IMR-90 (cell line): ENCODE data around the gene SLIT3. TPM values are rescaled to one million over a fixed set of nuclear protein-coding genes. Genes with fewer than 3 reads are reported as not detected.

Experiments
- ATAC-seq: fragments of 200-7000 bp; cut with Tn5 transposase; 2 replicates; pipeline ENCODE4 v1.9.1; 2020; ENCODE audit warnings: low read depth, mild to moderate bottlenecking, moderate library complexity
- BruUV-seq: library from RNA; stranded (reverse); fragments of 400-500 nt; replicated peaks from 2 replicates; lab custom pipeline; 2021; lab: Mats Ljungman, UMichigan
- CTCF ChIA-PET: fragments of 300-600 bp; formaldehyde crosslinking; extraction: SDS; loops from one replicate; lab custom pipeline; 2021; ENCODE audit warnings: antibody characterized with exemption; lab: Yijun Ruan, JAX
- POLR2A ChIA-PET: fragments of 300-600 bp; sonication (Branson Sonifier 250); formaldehyde crosslinking; loops from one replicate; lab custom pipeline; 2022; ENCODE audit warnings: antibody characterized with exemption; ENCODE audit not compliant: unreplicated experiment; lab: Charles Lee
- DNase-seq: peaks from one replicate; pipeline ENCODE4 v3.0.0; 2013
- H2AFZ ChIP-seq: replicated peaks from 2 replicates; pipeline ENCODE3; 2013; ENCODE audit warnings: low read length, mild to moderate bottlenecking; ENCODE audit not compliant: poor library complexity
- H2AK5ac ChIP-seq: 2 replicates; pipeline ENCODE4 v1.6.1; 2013; ENCODE audit warnings: low read depth, low read length, inconsistent platforms
- H2AK9ac ChIP-seq: replicated peaks from 2 replicates; pipeline ENCODE3; 2013; ENCODE audit warnings: mild to moderate bottlenecking, low read depth, low read length, moderate library complexity; ENCODE audit not compliant: poor library complexity
- H2BK120ac ChIP-seq: 2 replicates; pipeline ENCODE4 v1.6.1; 2013; ENCODE audit warnings: low read depth, low read length, inconsistent platforms
- H2BK15ac ChIP-seq: 3 replicates; pipeline ENCODE4 v1.6.1; 2013; ENCODE audit warnings: low read depth, low read length, inconsistent platforms
- H2BK20ac ChIP-seq: 2 replicates; pipeline ENCODE4 v1.6.1; 2013; ENCODE audit warnings: low read depth, mild to moderate bottlenecking, inconsistent platforms, low read length, moderate library complexity
- H2BK5ac ChIP-seq: 2 replicates; pipeline ENCODE4 v1.6.1; 2013; ENCODE audit warnings: mild to moderate bottlenecking, low read depth, low read length, inconsistent platforms; ENCODE audit not compliant: poor library complexity, severe bottlenecking
- H3K14ac ChIP-seq: replicated peaks from 2 replicates; pipeline ENCODE4 v1.6.1; 2013; ENCODE audit warnings: low read depth, low read length, inconsistent platforms
- H3K18ac ChIP-seq: 2 replicates; pipeline ENCODE4 v1.6.1; 2013; ENCODE audit warnings: low read depth, low read length, control low read depth
- H3K23ac ChIP-seq: 2 replicates; pipeline ENCODE4 v1.6.1; 2013; ENCODE audit warnings: low read depth, low read length, inconsistent platforms
- H3K27ac ChIP-seq: 2 replicates; pipeline ENCODE4 v1.5.1; 2013; ENCODE audit warnings: mild to moderate bottlenecking, control low read depth, low read length; ENCODE audit not compliant: insufficient read depth
- H3K27me3 ChIP-seq: 2 replicates; pipeline ENCODE4 v1.6.1; 2013; ENCODE audit warnings: low read length; ENCODE audit not compliant: control insufficient read depth, insufficient read depth
- H3K36me3 ChIP-seq: 2 replicates; pipeline ENCODE4 v1.6.1; 2013; ENCODE audit warnings: low read length, mixed read lengths; ENCODE audit not compliant: control insufficient read depth, insufficient read depth
- H3K4ac ChIP-seq: 2 replicates; pipeline ENCODE4 v1.6.1; 2013; ENCODE audit warnings: low read depth, low read length, inconsistent platforms
- H3K4me1 ChIP-seq: 2 replicates; pipeline ENCODE4 v1.6.1; 2013; ENCODE audit warnings: low read length, mixed read lengths; ENCODE audit not compliant: control insufficient read depth, insufficient read depth
- H3K4me2 ChIP-seq: 2 replicates; pipeline ENCODE4 v1.6.1; 2013; ENCODE audit warnings: low read depth, mild to moderate bottlenecking, control low read depth, low read length, moderate library complexity
- H3K4me3 ChIP-seq: 2 replicates; pipeline ENCODE4 v1.5.1; 2013; ENCODE audit warnings: low read depth, mild to moderate bottlenecking, control low read depth, low read length, moderate library complexity; ENCODE audit not compliant: insufficient read depth
- H3K56ac ChIP-seq: 2 replicates; pipeline ENCODE4 v1.6.1; 2013; ENCODE audit warnings: low read length, inconsistent platforms; ENCODE audit not compliant: insufficient read depth; ENCODE audit errors: extremely low read depth
- H3K79me1 ChIP-seq, 2 experiments: 2 replicates each; pipeline ENCODE4 v1.6.1; 2013; ENCODE audit warnings: low read length in 2 of 2, inconsistent platforms in 1 of 2, low read depth in 1 of 2
- H3K9ac ChIP-seq: 2 replicates; pipeline ENCODE4 v1.6.1; 2013; ENCODE audit warnings: low read depth, low read length, control low read depth
- H3K9me1 ChIP-seq: 2 replicates; pipeline ENCODE4 v1.6.1; 2013; ENCODE audit warnings: low read length, inconsistent platforms; ENCODE audit not compliant: insufficient read depth
- H3K9me3 ChIP-seq: 2 replicates; pipeline ENCODE4 v1.6.1; 2013; ENCODE audit warnings: low read length; ENCODE audit not compliant: control insufficient read depth, insufficient read depth
- H4K20me1 ChIP-seq: 2 replicates; pipeline ENCODE4 v1.6.1; 2013; ENCODE audit warnings: low read length, inconsistent platforms; ENCODE audit not compliant: insufficient read depth
- H4K5ac ChIP-seq: 2 replicates; pipeline ENCODE4 v1.6.1; 2013; ENCODE audit warnings: mild to moderate bottlenecking, low read depth, low read length, control low read depth
- H4K8ac ChIP-seq, 2 experiments: 2 replicates each; pipeline ENCODE4 v1.6.1; 2013; ENCODE audit warnings: low read depth in 2 of 2, low read length in 2 of 2, control low read depth in 1 of 2, inconsistent platforms in 1 of 2
- H4K91ac ChIP-seq: 2 replicates; pipeline ENCODE4 v1.6.1; 2013; ENCODE audit warnings: low read depth, low read length, inconsistent platforms; ENCODE audit not compliant: insufficient read depth
- BHLHE40 ChIP-seq: fragments of 150-350 bp; IDR thresholded peaks from 2 replicates; pipeline ENCODE4 v1.6.1; 2016; ENCODE audit warnings: mild to moderate bottlenecking, low read depth, low read length
- CEBPB ChIP-seq: IDR thresholded peaks from 2 replicates; pipeline ENCODE4 v1.6.1; 2012; ENCODE audit warnings: low read depth, low read length, improper control_type of control experiment
- CHD1 ChIP-seq: IDR thresholded peaks from 2 replicates; pipeline ENCODE4 v1.6.1; 2012; ENCODE audit warnings: low read depth, low read length, improper control_type of control experiment
- CTCF ChIP-seq: conservative IDR thresholded peaks from 2 replicates; pipeline ENCODE4 v1.5.1; 2012; ENCODE audit warnings: mild to moderate bottlenecking, low read depth, low read length, improper control_type of control experiment
- ELK1 ChIP-seq: fragments of 150-350 bp; IDR thresholded peaks from 2 replicates; pipeline ENCODE4 v1.6.1; 2016; ENCODE audit warnings: low read depth, mild to moderate bottlenecking, low read length, moderate library complexity, borderline replicate concordance
- FOS ChIP-seq: fragments of 150-350 bp; IDR thresholded peaks from 2 replicates; pipeline ENCODE4 v1.6.1; 2016; ENCODE audit warnings: low read depth, low read length
- MAFK ChIP-seq: IDR thresholded peaks from 2 replicates; pipeline ENCODE4 v1.6.1; 2012; ENCODE audit warnings: low read depth, low read length, improper control_type of control experiment
- MAZ ChIP-seq: IDR thresholded peaks from 2 replicates; pipeline ENCODE4 v1.6.1; 2012; ENCODE audit warnings: low read depth, mild to moderate bottlenecking, low read length, improper control_type of control experiment, moderate library complexity, borderline replicate concordance
- MXI1 ChIP-seq: IDR thresholded peaks from 2 replicates; pipeline ENCODE4 v1.6.1; 2012; ENCODE audit warnings: low read depth, mild to moderate bottlenecking, low read length, moderate library complexity, borderline replicate concordance
- NFE2L2 ChIP-seq: fragments of 150-350 bp; IDR thresholded peaks from 2 replicates; pipeline ENCODE4 v1.6.1; 2016; ENCODE audit warnings: low read depth, mild to moderate bottlenecking, low read length
- POLR2A ChIP-seq: IDR thresholded peaks from 2 replicates; pipeline ENCODE4 v1.6.1; 2012; ENCODE audit warnings: mild to moderate bottlenecking, low read depth, low read length
- RAD21 ChIP-seq: IDR thresholded peaks from 2 replicates; pipeline ENCODE4 v1.6.1; 2012; ENCODE audit warnings: low read length, improper control_type of control experiment
- RCOR1 ChIP-seq: IDR thresholded peaks from 2 replicates; pipeline ENCODE4 v1.6.1; 2012; ENCODE audit warnings: mild to moderate bottlenecking, low read length, improper control_type of control experiment; ENCODE audit not compliant: insufficient replicate concordance
- RFX5 ChIP-seq: IDR thresholded peaks from 2 replicates; pipeline ENCODE4 v1.8.0; 2012; ENCODE audit warnings: low read depth, mild to moderate bottlenecking, low read length, moderate library complexity
- SMC3 ChIP-seq: fragments of 150-350 bp; IDR thresholded peaks from 2 replicates; pipeline ENCODE4 v1.6.1; 2016; ENCODE audit warnings: low read depth, mild to moderate bottlenecking, antibody characterized with exemption, low read length, moderate library complexity
- USF2 ChIP-seq: fragments of 150-350 bp; IDR thresholded peaks from 2 replicates; pipeline ENCODE4 v1.6.1; 2017; ENCODE audit warnings: mild to moderate bottlenecking, antibody characterized with exemption, low read length, low read depth
- WGBS, 2 experiments: methylation state at CpG; one replicate each; pipeline versions ENCODE4 v1.1.5 to v1.1.7; 2013; ENCODE audit warnings: missing lambda C conversion rate in 2 of 2; ENCODE audit not compliant: insufficient read length in 1 of 2; ENCODE audit errors: extremely low coverage in 2 of 2; 5-methylcytosine and 5-hydroxymethylcytosine counted together
- dilution Hi-C: fragments of 300-500 bp; cut with HindIII; formaldehyde crosslinking; loops from one replicate; pipeline ENCODE4 v1.14.3; 2018; ENCODE audit warnings: low sequenced_read_pairs; ENCODE audit not compliant: unreplicated experiment
- in situ Hi-C: fragments of 300-500 bp; cut with MboI; formaldehyde crosslinking; loops from 3 replicates; pipeline ENCODE4 v1.14.3; 2019; ENCODE audit warnings: low sequenced_read_pairs, inconsistent platforms, mixed read lengths
- intact Hi-C: fragments of 100-400 bp; cut with micrococcal nuclease; formaldehyde crosslinking; loops from 2 replicates; pipeline ENCODE4 v1.10.0; 2022
- polyA plus RNA-seq, 3 experiments: library from polyadenylated mRNA; depleted of rRNA; stranded (reverse); fragments of >200 nt; gene quantifications; 2 replicates each; pipeline ENCODE4 v1.2.3, GENCODE V29; 2012; ENCODE audit warnings: low replicate concordance in 1 of 3
- total RNA-seq: library from RNA; depleted of rRNA; stranded (reverse); fragments of >200 nt; gene quantifications from 2 replicates; pipeline ENCODE4 v1.2.3, GENCODE V29; 2012

SLIT3 gene
- total and polyA plus RNA-seq, 2 of the 4 experiments (the other 2 are of a cell fraction), result 0.18 to 0.50 TPM

- no peak for ATAC-seq
- dilution Hi-C loops, result no loop called here
Observed at GRCh38 chr5:169347786-169348185, 46.8 kb upstream of the SLIT3 start.

More at GRCh38 chr5:169347786-169348185, 46.8 kb upstream of the SLIT3 start:
- Histone ChIP-seq H2BK15ac (no peak overlapping the region), H3K79me1 (no peaks in the 10 kb centered on the region), H4K8ac (no peak overlapping the region), H3K9me1 (no peaks in the 10 kb centered on the region), H3K36me3 (no peaks in the 10 kb centered on the region), H3K18ac (no peak overlapping the region), H3K9me3 (no peaks in the 10 kb centered on the region), H3K4me1 (0 out of 2 replicates have a peak, but pooled peaks cover 1% of the 10 kb centered on the region), H4K5ac (no peak overlapping the region), H3K4ac (no peak overlapping the region), H3K9ac (no peak overlapping the region), H2AFZ (no peak overlapping the region), H3K27me3 (no peaks in the 10 kb centered on the region), H3K27ac (no peak overlapping the region), H2AK9ac (no peak overlapping the region), H3K56ac (no peak overlapping the region), H4K91ac (no peak overlapping the region), H3K23ac (no peak overlapping the region), H3K4me3 (no peak overlapping the region), H3K14ac (no peak overlapping the region), H2BK120ac (no peak overlapping the region), H3K4me2 (no peak overlapping the region), H2BK20ac (no peak overlapping the region; the same call in 1 of the 2 replicates), H2BK5ac (no peak overlapping the region), H4K20me1 (no peaks in the 10 kb centered on the region), H2AK5ac (no peak overlapping the region)
- ChIA-PET POLR2A (no interaction called here), CTCF (no interaction called here)
- in situ Hi-C loops (no loop called here), intact Hi-C loops (no loop called here)
- no peak for DNase-seq
- TF ChIP-seq RAD21 (no peak), CTCF (no peak), POLR2A (no peak), NFE2L2 (no peak), FOS (no peak), MAFK (no peak), CHD1 (no peak), CEBPB (no peak), RFX5 (no peak), SMC3 (no peak), RCOR1 (no peak), ELK1 (no peak), MXI1 (no peak), MAZ (no peak), BHLHE40 (no peak), USF2 (no peak)
- WGBS, 2 experiments, result 83% methylated on average over 1 of the region's 2 CpGs; no CpG with 5 or more reads in 1 of the 2 experiments
- BruUV-seq, result no TSS peak
